IPS DF 4.7 (cell line): Measurements from ENCODE around the gene CALR3.
"Not testable (repeated sequence)": the region's sequence is repeated elsewhere in the genome, so short reads cannot be mapped to it uniquely, and the experiment has no call there.

Experiments
- DNase-seq: peaks from one replicate; pipeline ENCODE4 v3.0.0-alpha.2; 2013; ENCODE audit warnings: low spot score; ENCODE audit errors: extremely low read depth

CALR3 gene

DNA sequence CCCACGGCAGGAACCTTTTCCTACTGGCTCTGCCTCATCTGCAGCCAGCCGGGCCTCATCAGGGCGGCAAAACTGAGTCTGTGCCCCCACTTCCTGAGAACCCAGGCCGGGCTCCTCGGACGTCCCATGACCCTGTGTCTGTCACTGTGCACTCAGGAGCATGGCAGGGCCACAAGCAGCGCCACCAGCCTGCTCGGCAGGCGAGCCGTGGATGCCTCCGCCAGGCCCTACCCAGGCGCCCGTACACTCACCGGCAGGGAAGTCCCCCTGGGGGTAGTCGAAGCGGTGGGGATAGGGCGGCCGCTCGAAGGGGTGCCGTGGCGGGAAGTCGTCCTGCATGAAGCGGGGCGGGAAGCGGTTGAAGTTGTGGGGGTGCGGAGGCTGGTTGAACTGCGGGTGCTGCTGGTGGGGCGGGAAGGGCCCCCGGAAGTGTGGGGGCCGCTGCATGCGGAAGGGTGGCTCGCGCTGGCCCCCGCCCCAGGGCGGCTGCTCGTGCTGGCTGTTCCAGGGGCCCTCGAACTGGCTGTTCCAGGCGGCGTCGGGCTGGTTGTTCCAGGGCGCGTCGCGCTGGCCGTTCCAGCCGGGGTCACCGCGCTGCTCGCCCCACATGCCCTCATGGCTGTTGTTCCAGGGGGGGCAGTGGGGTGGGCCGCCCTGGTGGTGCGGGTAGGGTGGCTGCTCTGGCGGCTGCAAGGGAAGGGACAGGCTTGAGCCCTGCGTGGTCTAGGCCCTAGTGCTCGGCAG lies 29.2 kb upstream of the CALR3 start:
- DNase-seq = no peak

DNA sequence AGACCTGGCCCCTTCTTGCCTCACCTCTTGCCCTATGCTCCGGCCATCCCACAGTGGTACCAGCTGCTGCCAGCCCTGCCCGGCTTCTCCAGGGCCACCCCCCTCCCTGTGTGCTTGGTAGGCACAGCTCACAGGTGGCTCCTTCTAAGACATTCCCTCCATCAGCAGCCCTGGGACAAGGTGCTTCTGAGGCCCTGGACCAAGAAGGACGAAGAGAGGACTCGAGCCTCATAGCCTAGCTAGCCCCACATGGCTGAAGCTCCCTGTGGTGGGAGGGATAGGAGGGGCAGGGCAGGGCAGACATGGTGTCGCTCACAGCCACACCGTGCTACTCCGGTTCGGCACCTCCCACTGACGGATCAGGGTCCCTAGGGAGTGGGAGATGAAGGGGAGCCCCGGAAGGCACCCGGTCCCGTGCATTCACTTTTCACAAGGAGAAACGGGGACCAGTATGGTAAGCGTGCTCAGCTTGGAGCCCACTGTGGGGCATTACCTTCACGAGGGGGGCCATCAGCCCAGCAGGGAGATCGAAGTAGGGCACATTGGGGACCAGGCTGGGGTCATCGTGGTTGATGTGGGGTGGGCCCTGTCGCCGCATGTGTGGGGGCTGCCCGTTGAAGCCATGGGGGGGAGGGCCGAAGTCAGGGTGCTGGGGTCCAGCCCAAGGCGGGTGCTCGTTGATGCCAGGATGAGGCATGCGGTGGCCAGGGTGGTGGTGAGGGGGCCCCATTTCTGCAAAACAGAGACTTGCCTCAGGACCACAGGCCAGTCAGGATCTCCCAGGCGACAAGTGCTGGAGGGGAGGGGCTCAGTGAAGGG lies 26.8 kb upstream of the CALR3 start:
- DNase-seq = no peak

DNA sequence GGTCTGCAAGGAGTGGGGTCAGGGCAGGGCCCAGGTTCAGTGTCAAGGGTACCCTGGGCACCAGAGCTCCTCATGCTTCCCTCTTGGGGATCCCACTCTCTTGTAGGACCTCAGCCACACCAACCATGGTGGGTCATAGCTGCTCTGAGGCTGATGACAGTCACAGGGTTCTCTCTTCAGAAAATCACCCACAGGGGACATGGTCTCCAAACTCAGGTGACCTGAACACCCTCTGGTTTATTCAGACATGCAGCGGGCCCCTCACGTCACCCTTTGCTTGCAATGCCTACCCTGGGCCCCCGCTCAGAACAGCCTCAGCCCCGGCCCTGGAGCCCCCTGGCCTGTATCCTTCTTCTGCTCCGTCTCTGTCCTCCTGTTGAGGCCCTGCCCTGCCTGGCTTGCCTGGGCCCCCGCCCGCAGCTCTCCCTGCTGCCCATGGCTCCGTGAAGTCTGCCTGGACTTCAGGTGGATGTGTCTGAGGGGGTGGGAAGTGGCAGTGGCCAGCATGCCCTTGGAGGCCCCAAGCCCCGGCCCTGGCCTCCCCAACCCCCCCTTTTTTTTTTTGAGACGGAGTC lies 25.8 kb upstream of the CALR3 start:
- no peak for DNase-seq

GRCh38 chr19:16520986-16521624 lies 25.1 kb upstream of the CALR3 start:
- no peak for DNase-seq

GRCh38 chr19:16520074-16520973 lies 24.4 kb upstream of the CALR3 start:
- no peak for DNase-seq

- DNase-seq = no peak
Measured at GRCh38 chr19:16519230-16519687, 23.3 kb upstream of the CALR3 start.

DNA sequence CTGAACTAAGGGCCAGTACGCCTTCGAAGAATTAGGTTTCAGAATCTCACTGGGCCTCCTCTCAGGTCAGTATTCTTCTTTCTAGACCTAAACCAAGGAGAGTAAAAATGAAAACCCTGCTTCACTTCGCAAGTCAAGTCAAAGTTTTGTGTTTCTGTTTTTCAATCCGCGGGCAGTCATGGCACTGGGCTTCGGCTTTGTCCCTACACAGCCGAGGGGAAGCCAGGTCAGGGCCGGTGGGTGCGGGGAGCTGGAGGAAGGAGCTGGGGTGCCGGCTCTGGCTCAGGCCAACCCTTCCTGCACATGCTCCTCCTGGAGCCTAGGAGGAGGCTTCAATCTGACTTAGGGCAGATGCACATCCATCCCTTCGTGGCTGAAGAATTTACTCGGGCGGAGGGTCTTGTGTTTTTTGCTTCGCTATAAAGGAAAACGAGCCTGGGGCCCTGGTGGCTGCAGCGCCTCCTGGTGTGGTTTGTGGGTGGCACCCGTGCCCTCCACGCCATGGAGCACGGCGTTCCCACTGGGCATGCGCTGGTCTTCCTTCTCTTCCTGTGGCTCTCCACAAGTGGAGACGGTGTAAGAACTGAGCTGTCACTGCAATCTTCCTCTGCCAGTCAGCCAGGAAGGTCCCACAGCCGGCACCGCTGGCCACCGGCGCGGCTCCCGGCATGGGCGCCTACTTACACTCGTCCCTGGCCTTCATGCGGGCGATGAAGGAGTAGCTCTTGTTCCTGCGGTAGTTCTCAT lies 22.7 kb upstream of the CALR3 start:
- DNase-seq = no peak

GRCh38 chr19:16518061-16518460 lies 22.1 kb upstream of the CALR3 start:
- no peak for DNase-seq

GRCh38 chr19:16516923-16517610 lies 21.1 kb upstream of the CALR3 start:
- no peak for DNase-seq

DNA sequence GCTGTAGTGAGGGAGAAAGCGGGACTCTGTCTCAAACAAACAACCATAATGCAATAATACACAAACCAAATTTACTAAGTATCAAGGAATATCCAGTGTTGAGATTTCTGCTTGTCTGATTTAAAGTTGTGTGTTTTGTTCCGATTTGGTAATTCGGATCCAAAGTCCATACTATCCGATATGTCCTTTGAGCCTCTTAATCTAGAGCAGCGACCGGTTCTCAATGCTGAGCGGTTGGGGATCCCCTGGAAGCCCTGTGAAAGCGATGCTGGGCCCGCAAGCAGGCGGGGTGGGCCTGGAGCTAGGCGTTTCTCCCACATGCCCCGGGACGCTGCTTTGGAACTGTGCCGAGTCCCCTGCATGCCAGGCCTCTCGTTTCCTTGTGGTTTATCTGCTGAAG lies 20.4 kb upstream of the CALR3 start:
- DNase-seq = no peak

GRCh38 chr19:16514383-16515019 lies 18.5 kb upstream of the CALR3 start:
- DNase-seq = no peak

DNA sequence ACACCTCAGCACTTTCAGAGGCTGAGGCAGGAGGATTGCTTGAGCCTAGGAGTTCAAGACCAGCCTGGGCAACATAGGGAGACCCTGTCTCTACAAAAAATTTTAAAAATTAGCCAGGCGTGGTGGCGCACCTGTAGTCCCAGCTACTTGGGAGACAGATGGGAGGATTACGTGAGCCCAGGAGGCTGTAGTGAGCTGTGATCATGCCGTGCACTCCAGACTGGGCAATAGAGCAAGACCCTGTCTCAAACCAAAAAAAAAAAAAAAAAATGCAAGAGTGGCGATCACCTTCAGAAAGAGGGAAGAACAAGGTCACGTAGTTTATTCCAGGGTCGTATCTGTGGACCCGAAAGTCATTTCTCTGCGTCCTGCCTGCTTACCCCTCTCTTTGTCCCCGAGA lies 16.6 kb upstream of the CALR3 start:
- not testable (repeated sequence) for DNase-seq

- no peak for DNase-seq
Measured at GRCh38 chr19:16509141-16510061, 13.4 kb upstream of the CALR3 start.

DNA sequence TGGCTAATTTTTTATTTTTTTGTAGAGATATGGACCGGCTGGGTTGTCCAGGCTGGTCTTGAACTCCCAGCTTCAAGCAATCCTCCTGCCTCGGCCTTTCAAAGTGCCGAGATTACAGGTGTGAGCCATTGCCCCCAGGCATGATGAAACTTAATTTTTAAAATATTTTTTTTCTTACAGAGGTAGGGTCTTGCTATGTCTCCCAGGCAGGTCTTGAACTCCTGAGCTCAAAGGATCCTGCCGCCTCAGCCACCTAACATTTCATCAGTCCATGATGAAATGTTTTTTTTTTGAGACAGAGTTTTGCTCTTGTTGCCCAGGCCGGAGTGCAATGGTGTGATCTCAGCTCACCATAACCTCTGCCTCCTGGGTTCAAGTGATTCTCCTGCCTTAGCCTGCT lies 12.6 kb upstream of the CALR3 start:
- DNase-seq = no peak

DNA sequence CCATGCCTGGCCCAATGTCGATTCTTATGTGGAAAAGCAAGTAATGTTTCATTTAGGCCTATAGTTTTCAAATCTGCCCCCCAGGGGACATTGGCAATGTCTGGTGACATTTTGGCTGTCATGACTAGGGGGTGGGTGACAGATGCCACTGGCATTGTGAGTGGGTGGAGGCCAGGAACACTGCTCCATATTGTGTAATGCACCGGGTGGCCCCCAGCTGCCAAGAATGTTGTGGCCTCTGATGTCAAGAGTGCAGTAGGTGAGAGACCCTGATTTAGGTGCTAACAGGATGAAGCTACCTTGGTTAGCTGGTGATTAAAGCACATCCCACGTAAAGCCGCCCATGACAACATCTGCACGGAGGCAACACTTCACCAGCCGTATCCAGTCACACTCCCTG lies 11.0 kb upstream of the CALR3 start:
- no peak for DNase-seq

GRCh38 chr19:16506161-16506560 lies 10.2 kb upstream of the CALR3 start:
- not testable (repeated sequence) for DNase-seq

DNA sequence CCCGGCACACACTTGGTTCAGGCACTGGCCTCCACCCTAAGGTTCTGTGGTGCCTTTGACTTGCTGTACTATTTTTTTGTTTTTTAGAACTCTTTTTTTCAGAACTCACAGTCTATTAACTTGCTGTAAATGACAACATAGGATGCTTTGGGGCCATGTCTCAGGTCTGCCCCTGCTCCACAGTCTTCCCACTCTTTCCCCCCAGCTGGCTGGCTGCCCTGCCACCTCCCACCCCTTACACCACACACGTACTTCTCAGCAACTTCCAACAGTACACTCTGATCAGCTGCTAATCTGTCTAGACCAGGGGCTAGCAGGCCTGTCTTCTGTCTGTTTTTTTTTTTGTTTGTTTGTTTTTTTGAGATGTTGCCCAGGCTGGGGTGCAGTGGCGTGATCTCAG lies 8.3 kb upstream of the CALR3 start:
- no peak for DNase-seq

DNA sequence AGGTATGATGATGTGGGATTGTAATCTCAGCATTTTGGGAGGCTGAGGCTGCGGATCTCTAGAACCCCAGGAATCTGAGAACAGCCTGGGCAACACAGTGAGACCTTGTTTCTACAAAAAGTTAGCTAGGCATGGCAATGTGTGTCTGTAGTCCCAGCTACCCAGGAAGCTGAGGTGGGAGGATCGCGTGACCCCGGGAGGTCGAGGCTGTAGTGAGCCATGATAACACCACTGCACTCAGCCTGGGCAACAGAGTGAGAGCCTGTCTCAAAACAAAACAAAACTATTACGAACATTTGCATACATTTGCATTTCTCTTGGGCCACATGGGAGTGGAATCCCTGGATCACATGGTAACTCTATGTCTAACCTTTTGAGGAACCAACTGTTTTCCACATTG lies 1.9 kb upstream of the CALR3 start:
- no peak for DNase-seq
